ENCODE data around the gene ATP2A3.

ATP2A3 gene

GRCh38 chr17:3973495-3974137 lies 9.4 kb upstream of the ATP2A3 start:
- Histone ChIP-seq H3K27me3 (ENCODE audit: insufficient read depth, poor library complexity, severe bottlenecking) (no peaks in the 10 kb centered on the region), H3K27ac (replicated peaks) (peak overlapping the region; percentile 29), H3K4me3 (replicated peaks; ENCODE audit: insufficient read depth, low read length) (no peak overlapping the region)
- DNase-seq (ENCODE audit: low read depth in 1 of 2, low spot score in 1 of 2): no peak
- TF ChIP-seq SPI1 (IDR thresholded peaks at IDR 0.05; ENCODE audit: borderline replicate concordance, low read depth): no peak
- TF ChIP-seq CTCF (IDR thresholded peaks at IDR 0.05; ENCODE audit: insufficient read depth, low read length): no peak
- TF ChIP-seq POLR2AphosphoS5 (IDR thresholded peaks at IDR 0.05; ENCODE audit: low read depth): no peak
- TF ChIP-seq GABPA (IDR thresholded peaks at IDR 0.05; ENCODE audit: low read depth): no peak
- no peak for TF ChIP-seq REST (IDR thresholded peaks at IDR 0.05; ENCODE audit: insufficient replicate concordance, low read depth)

- Histone ChIP-seq H3K27ac (replicated peaks) (no peak overlapping the region; the same call in 1 of the 2 replicates), H3K27me3 (ENCODE audit: insufficient read depth, poor library complexity, severe bottlenecking) (no peaks in the 10 kb centered on the region), H3K4me3 (replicated peaks; ENCODE audit: insufficient read depth, low read length) (no peak overlapping the region)
- DNase-seq (ENCODE audit: low read depth in 1 of 2, low spot score in 1 of 2): no peak
- no peak for TF ChIP-seq GABPA (IDR thresholded peaks at IDR 0.05; ENCODE audit: low read depth)
- no peak for TF ChIP-seq CTCF (IDR thresholded peaks at IDR 0.05; ENCODE audit: insufficient read depth, low read length)
- TF ChIP-seq REST (IDR thresholded peaks at IDR 0.05; ENCODE audit: insufficient replicate concordance, low read depth): no peak
- no peak for TF ChIP-seq POLR2AphosphoS5 (IDR thresholded peaks at IDR 0.05; ENCODE audit: low read depth)
- no peak for TF ChIP-seq SPI1 (IDR thresholded peaks at IDR 0.05; ENCODE audit: borderline replicate concordance, low read depth)
These were observed 8.7 kb upstream of the ATP2A3 start for GRCh38 chr17:3972931-3973330.

- no peak overlapping the region; the same call in 1 of the 2 replicates for H3K27ac ChIP-seq (replicated peaks)
- DNase-seq (ENCODE audit: low read depth in 1 of 2, low spot score in 1 of 2): peak in 1 of 2 experiments; percentile 36
- no peaks in the 10 kb centered on the region for H3K27me3 ChIP-seq (ENCODE audit: insufficient read depth, poor library complexity, severe bottlenecking)
- H3K4me3 ChIP-seq (replicated peaks; ENCODE audit: insufficient read depth, low read length): no peak overlapping the region
- TF ChIP-seq SPI1 (IDR thresholded peaks at IDR 0.05; ENCODE audit: borderline replicate concordance, low read depth): peak; percentile 62; the same call in 1 of the 2 replicates
- no peak for TF ChIP-seq POLR2AphosphoS5 (IDR thresholded peaks at IDR 0.05; ENCODE audit: low read depth)
- TF ChIP-seq GABPA (IDR thresholded peaks at IDR 0.05; ENCODE audit: low read depth): no peak
- TF ChIP-seq CTCF (IDR thresholded peaks at IDR 0.05; ENCODE audit: insufficient read depth, low read length): no peak
These were observed 8.1 kb upstream of the ATP2A3 start for GRCh38 chr17:3972281-3972731.

All from HL-60 (cell line).